ENCODE data around the gene ARHGAP10.

The ARHGAP10 gene

GRCh38 chr4:147755561-147756295, 23.8 kb downstream of the ARHGAP10 start:
- H4K20me1 ChIP-seq (ENCODE audit: control insufficient read depth, insufficient read depth, low read depth, low read length): no peaks in the 10 kb centered on the region
- peaks cover 30% of the 10 kb centered on the region for H3K4me1 ChIP-seq (ENCODE audit: control insufficient read depth, low read length)
- H3K4me3 ChIP-seq (ENCODE audit: low read length): no peak overlapping the region
- no peaks in the 10 kb centered on the region for H3K27me3 ChIP-seq (ENCODE audit: control insufficient read depth, low read length)
- H3K9me2 ChIP-seq (replicated peaks; ENCODE audit: control insufficient read depth, low read length): no peaks in the 10 kb centered on the region
- H3K79me2 ChIP-seq (ENCODE audit: control insufficient read depth, low read length): no peaks in the 10 kb centered on the region
- H3K27ac ChIP-seq (ENCODE audit: low read depth, low read length): no peak overlapping the region
- TF ChIP-seq EZH2phosphoT487 (IDR thresholded peaks at IDR 0.05; ENCODE audit: borderline replicate concordance, low read length) (no peak), CTCF (IDR thresholded peaks at IDR 0.05; ENCODE audit: low read depth, low read length, poor library complexity, severe bottlenecking) (no peak)
- no peaks in the 10 kb centered on the region for H3F3A ChIP-seq (ENCODE audit: control insufficient read depth, insufficient read depth)
- no peaks in the 10 kb centered on the region for H3K9me3 ChIP-seq (ENCODE audit: control insufficient read depth, insufficient read depth, low read length)
- no peak overlapping the region for H3K4me2 ChIP-seq (ENCODE audit: low read length)
- no peaks in the 10 kb centered on the region for H3K36me3 ChIP-seq (ENCODE audit: control insufficient read depth, low read length)

- H4K20me1 ChIP-seq (ENCODE audit: control insufficient read depth, insufficient read depth, low read depth, low read length): no peaks in the 10 kb centered on the region
- H3K36me3 ChIP-seq (ENCODE audit: control insufficient read depth, low read length): no peaks in the 10 kb centered on the region
- H3K4me2 ChIP-seq (ENCODE audit: low read length): no peak overlapping the region
- no peak for TF ChIP-seq EZH2phosphoT487 (IDR thresholded peaks at IDR 0.05; ENCODE audit: borderline replicate concordance, low read length)
- TF ChIP-seq CTCF (IDR thresholded peaks at IDR 0.05; ENCODE audit: low read depth, low read length, poor library complexity, severe bottlenecking): no peak
- H3K4me1 ChIP-seq (ENCODE audit: control insufficient read depth, low read length): peaks cover 23% of the 10 kb centered on the region
- no peak overlapping the region for H3K27ac ChIP-seq (ENCODE audit: low read depth, low read length)
- no peaks in the 10 kb centered on the region for H3F3A ChIP-seq (ENCODE audit: control insufficient read depth, insufficient read depth)
- H3K27me3 ChIP-seq (ENCODE audit: control insufficient read depth, low read length): no peaks in the 10 kb centered on the region
- H3K4me3 ChIP-seq (ENCODE audit: low read length): no peak overlapping the region
- H3K9me3 ChIP-seq (ENCODE audit: control insufficient read depth, insufficient read depth, low read length): no peaks in the 10 kb centered on the region
- no peaks in the 10 kb centered on the region for H3K79me2 ChIP-seq (ENCODE audit: control insufficient read depth, low read length)
- H3K9me2 ChIP-seq (replicated peaks; ENCODE audit: control insufficient read depth, low read length): no peaks in the 10 kb centered on the region
Measured at GRCh38 chr4:147756417-147756816, 24.5 kb downstream of the ARHGAP10 start.

GRCh38 chr4:147760176-147760575, 28.3 kb downstream of the ARHGAP10 start:
- no peaks in the 10 kb centered on the region for H3K9me3 ChIP-seq (ENCODE audit: control insufficient read depth, insufficient read depth, low read length)
- no peak overlapping the region for H3K4me3 ChIP-seq (ENCODE audit: low read length)
- no peaks in the 10 kb centered on the region for H3F3A ChIP-seq (ENCODE audit: control insufficient read depth, insufficient read depth)
- no peaks in the 10 kb centered on the region for H3K9me2 ChIP-seq (replicated peaks; ENCODE audit: control insufficient read depth, low read length)
- no peaks in the 10 kb centered on the region for H3K79me2 ChIP-seq (ENCODE audit: control insufficient read depth, low read length)
- H4K20me1 ChIP-seq (ENCODE audit: control insufficient read depth, insufficient read depth, low read depth, low read length): no peaks in the 10 kb centered on the region
- H3K4me2 ChIP-seq (ENCODE audit: low read length): no peak overlapping the region
- H3K36me3 ChIP-seq (ENCODE audit: control insufficient read depth, low read length): no peaks in the 10 kb centered on the region
- H3K27ac ChIP-seq (ENCODE audit: low read depth, low read length): no peak overlapping the region
- TF ChIP-seq CTCF (IDR thresholded peaks at IDR 0.05; ENCODE audit: low read depth, low read length, poor library complexity, severe bottlenecking) (no peak), EZH2phosphoT487 (IDR thresholded peaks at IDR 0.05; ENCODE audit: borderline replicate concordance, low read length) (no peak)
- no peaks in the 10 kb centered on the region for H3K4me1 ChIP-seq (ENCODE audit: control insufficient read depth, low read length)
- H3K27me3 ChIP-seq (ENCODE audit: control insufficient read depth, low read length): no peaks in the 10 kb centered on the region
